Measurements from ENCODE around the gene SLC27A2.

GRCh38 chr15:50265620-50266019, 83.6 kb downstream of the SLC27A2 start, which contains the start of gene HDC:
- TF ChIP-seq CTCF (IDR thresholded peaks at IDR 0.05) (no peak), POLR2AphosphoS5 (IDR thresholded peaks at IDR 0.05) (no peak), EP300 (IDR thresholded peaks at IDR 0.05) (no peak)
